HG03135 (cell line): ENCODE results near the gene IQCM.
"Not testable (repeated sequence)": the region's sequence is repeated elsewhere in the genome, so short reads cannot be mapped to it uniquely, and the experiment has no call there.

ENCODE experiments used
- ATAC-seq: cut with Tn5 transposase; IDR thresholded peaks from one replicate; pipeline ENCODE4 v1.9.1; 2021; ENCODE audit warnings: mild to moderate bottlenecking, moderate library complexity; ENCODE audit not compliant: unreplicated experiment

The IQCM gene

GRCh38 chr4:149589826-149590225 is 225.8 kb downstream of the IQCM start:
- ATAC-seq = no peak

GRCh38 chr4:149584722-149585121 is 230.9 kb downstream of the IQCM start:
- ATAC-seq = no peak

- no peak for ATAC-seq
Measured at GRCh38 chr4:149574971-149575370, 240.7 kb downstream of the IQCM start.

GRCh38 chr4:149572716-149573115 is 242.9 kb downstream of the IQCM start:
- ATAC-seq = no peak

GRCh38 chr4:149555799-149556198 is 259.8 kb downstream of the IQCM start:
- ATAC-seq = no peak

- no peak for ATAC-seq
Measured at GRCh38 chr4:149555146-149555545, 260.5 kb downstream of the IQCM start.

GRCh38 chr4:149553959-149554520 is 261.6 kb downstream of the IQCM start:
- ATAC-seq = no peak

- ATAC-seq = no peak
Measured at GRCh38 chr4:149552601-149553000, 263.0 kb downstream of the IQCM start.

GRCh38 chr4:149549911-149550310 is 265.7 kb downstream of the IQCM start:
- ATAC-seq = no peak

GRCh38 chr4:149534779-149535178 is 280.9 kb downstream of the IQCM start:
- ATAC-seq = no peak

- no peak for ATAC-seq
Measured at GRCh38 chr4:149531861-149532260, 283.8 kb downstream of the IQCM start.

GRCh38 chr4:149523039-149523438 is 292.6 kb downstream of the IQCM start:
- ATAC-seq = no peak

- ATAC-seq = no peak
Measured at GRCh38 chr4:149521611-149522425, 293.8 kb downstream of the IQCM start.

- no peak for ATAC-seq
Measured at GRCh38 chr4:149518471-149518870, 297.2 kb downstream of the IQCM start.

- no peak for ATAC-seq
Measured at GRCh38 chr4:149513081-149513480, 302.6 kb downstream of the IQCM start.

GRCh38 chr4:149512501-149512900 is 303.1 kb downstream of the IQCM start:
- no peak for ATAC-seq

- ATAC-seq = no peak
Measured at GRCh38 chr4:149511558-149512298, 303.9 kb downstream of the IQCM start.

- ATAC-seq = not testable (repeated sequence)
Measured at GRCh38 chr4:149507309-149507708, 308.3 kb downstream of the IQCM start.

GRCh38 chr4:149500806-149501205 is 314.8 kb downstream of the IQCM start:
- ATAC-seq = no peak

- ATAC-seq = no peak
Measured at GRCh38 chr4:149499726-149500125, 315.9 kb downstream of the IQCM start.

GRCh38 chr4:149498246-149498645 is 317.4 kb downstream of the IQCM start:
- no peak for ATAC-seq

GRCh38 chr4:149493492-149493891 is 322.2 kb downstream of the IQCM start:
- no peak for ATAC-seq
